LNCAP (cell line): Measurements from ENCODE around the gene CDC37L1.

ENCODE experiments used
- TF ChIP-seq, protein P1 (sequence below): fragments of 450-650 bp; IDR thresholded peaks from 2 replicates; pipeline ENCODE4 v1.5.1; 2017; ENCODE audit warnings: mild to moderate bottlenecking

The CDC37L1 gene

DNA sequence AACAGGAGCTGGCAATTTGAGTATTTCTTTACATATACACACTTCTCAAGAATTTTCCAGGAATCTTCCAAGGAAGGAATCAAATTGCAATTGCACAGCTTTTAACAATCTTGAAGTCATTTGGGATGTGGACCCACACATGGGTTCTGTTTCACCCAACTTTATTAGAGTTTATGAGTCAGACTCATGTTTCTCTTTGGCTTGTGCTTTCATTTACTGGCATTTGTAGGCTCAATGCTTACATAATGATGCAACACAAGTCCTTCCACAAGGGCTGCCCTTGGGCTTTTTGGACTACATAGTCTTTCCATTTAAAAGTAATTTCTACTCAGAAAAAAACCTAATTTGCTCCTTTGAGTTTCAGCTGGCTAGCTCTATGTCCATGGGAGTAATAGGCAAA is 4.6 kb upstream of the CDC37L1 start:
- TF ChIP-seq, protein P1, sequence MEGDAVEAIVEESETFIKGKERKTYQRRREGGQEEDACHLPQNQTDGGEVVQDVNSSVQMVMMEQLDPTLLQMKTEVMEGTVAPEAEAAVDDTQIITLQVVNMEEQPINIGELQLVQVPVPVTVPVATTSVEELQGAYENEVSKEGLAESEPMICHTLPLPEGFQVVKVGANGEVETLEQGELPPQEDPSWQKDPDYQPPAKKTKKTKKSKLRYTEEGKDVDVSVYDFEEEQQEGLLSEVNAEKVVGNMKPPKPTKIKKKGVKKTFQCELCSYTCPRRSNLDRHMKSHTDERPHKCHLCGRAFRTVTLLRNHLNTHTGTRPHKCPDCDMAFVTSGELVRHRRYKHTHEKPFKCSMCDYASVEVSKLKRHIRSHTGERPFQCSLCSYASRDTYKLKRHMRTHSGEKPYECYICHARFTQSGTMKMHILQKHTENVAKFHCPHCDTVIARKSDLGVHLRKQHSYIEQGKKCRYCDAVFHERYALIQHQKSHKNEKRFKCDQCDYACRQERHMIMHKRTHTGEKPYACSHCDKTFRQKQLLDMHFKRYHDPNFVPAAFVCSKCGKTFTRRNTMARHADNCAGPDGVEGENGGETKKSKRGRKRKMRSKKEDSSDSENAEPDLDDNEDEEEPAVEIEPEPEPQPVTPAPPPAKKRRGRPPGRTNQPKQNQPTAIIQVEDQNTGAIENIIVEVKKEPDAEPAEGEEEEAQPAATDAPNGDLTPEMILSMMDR = no peak

DNA sequence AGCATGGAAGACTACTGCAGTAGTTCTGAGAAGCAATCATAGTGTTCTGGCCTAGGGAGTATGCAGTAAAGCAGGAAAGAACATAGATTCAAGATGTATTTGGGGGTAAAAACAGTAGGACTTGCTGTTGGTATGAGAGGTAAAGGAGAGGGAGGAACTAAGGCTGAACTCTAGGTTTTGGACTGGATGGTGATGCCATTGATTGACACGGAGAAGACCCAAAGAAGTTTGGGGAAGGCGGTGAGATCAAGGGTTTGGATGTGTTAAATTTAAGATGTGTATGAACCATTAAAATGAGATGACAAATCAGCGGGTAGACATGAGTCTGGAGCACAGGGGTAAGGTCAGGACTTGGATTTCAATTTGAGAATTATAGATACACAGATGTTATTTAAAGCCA is 2.0 kb upstream of the CDC37L1 start:
- TF ChIP-seq, protein P1 = no peak

DNA sequence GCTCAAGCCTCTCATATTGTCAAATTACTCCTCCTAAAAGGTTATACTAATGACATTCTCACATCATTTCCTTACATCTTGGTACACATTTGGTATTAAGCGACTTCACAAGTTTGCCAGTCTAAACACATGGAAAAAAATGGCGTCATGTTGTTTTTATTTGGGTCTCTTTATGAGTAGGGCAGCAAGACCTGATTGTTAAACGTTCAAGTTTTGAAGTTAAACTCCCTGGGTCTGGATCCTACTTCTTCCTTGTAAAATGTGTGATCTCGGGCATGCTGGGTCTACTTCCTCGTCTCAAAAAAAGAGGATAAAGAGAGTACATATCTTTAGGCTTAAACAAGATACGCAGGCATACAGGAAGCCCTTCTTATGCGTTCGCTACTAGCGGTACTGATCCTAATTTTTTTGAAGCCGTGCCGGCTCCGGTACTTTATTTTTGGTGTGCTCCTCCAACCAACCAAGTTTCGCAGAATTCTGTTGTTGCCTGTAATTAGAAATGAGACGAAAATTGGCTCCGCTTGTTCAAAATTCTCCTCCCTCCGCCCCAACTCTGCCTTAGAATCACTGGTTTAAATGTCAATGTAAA is 596 bp upstream of the CDC37L1 start:
- TF ChIP-seq, protein P1 = no peak

DNA sequence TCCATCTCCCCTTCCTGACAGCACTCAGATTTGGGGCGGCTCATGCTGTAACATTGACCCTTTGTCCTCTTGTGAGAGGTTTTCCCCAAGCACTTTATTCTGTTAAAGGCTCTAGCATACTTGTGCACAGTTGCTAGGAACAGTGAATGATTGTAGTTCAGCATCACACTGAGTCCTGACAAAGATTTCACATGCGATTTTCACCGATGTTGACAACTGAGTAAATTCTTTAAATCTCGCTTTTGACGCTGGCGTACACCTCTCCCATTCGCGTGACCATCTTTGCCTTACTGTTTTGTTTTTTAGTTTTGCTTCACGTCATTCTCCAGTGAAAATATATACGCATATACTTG is 780 bp downstream of the CDC37L1 start:
- TF ChIP-seq, protein P1 = no peak

DNA sequence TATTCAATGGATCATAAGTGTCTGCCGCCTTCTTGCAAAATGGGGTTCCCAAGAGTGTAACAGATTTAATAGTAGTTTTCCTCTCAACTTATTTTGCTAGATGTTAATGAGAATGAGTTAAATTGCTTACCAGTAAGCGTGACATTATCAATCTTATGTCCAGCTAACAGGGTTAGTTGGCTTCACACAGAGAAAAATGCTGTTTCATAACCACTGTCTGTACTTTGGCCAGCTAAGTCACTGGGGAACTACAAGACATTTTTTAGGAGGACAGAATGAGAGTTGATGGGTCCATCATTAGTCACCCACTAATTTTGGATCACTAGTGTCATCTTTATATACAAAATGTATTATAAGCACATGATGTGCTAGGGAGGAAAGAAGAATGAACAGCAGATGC is 1.4 kb downstream of the CDC37L1 start:
- TF ChIP-seq, protein P1 = no peak

DNA sequence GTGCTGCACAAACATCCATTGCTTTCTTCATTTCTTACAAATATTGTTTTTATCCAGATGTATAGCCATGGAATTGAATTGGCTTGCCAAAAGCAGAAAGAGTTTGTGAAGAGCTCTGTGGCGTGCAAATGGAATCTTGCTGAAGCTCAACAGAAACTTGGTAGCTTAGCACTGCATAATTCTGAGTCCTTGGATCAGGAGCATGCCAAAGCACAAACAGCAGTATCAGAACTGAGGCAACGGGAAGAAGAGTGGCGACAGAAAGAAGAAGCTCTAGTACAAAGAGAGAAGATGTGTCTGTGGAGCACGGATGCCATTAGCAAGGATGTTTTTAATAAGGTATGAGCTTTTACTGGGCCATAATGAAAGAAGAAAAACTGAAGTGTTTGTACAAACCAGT is 5.5 kb downstream of the CDC37L1 start:
- TF ChIP-seq, protein P1 = no peak

DNA sequence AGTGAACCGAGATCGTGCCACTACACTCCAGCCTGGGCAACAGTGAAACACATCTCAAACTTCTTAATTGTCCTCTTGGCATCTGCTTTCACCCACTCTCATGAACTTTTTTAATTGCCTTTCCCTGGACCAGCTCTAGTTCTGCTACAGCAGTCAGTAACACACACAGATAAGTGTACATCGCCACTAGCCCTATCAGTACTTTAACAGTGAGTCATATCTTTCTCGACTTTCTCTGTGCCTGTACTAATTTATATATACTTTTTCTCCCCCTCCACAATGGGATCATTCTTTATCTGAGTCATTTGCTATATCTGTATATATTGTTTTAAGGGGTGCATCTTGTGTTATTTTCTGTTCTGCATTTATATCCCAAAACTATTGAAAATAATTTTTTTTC is 6.7 kb downstream of the CDC37L1 start:
- TF ChIP-seq, protein P1 = no peak

DNA sequence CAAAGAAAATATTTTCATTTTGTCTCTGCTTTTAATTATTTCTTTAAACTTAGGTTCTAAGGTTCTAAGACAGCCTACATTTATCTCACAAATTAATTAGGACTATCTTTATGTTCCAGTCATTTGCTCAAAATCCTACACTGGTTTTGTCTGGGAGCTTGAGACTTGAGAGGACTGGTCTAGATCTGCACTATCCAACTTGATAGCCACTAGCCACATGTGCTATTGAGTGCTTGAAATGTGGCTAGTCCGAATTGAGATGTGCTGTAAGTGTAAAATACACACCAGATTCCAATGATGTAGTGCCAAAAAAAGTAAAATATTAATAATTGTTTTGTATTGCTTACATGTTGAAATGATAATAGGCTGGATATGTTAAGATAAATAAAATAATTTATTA is 7.2 kb downstream of the CDC37L1 start:
- TF ChIP-seq, protein P1 = no peak
